Transverse colon (tissue), 4 donors: ENCODE measurements around the gene ATP5MC2. TPM values are rescaled to one million over a fixed set of nuclear protein-coding genes. Genes with fewer than 3 reads are reported as not detected.

Experiments used
- DNase-seq: peaks from one replicate; pipeline ENCODE4 v3.0.0-alpha.2; 2019
- H3K27ac ChIP-seq, 4 donors: fragments of 200-600 bp; sonication (generic); 2 replicates each; pipeline ENCODE4 v1.5.1; 2016 to 2018; ENCODE audit warnings: inconsistent platforms in 4 of 4
- H3K27me3 ChIP-seq: fragments of 200-600 bp; sonication (generic); 2 replicates; pipeline ENCODE4 v1.5.1; 2017; ENCODE audit warnings: inconsistent platforms
- H3K36me3 ChIP-seq, 4 donors: fragments of 200-600 bp; sonication (generic); 2 replicates each; pipeline ENCODE4 v1.5.1; 2017 to 2019; ENCODE audit warnings: inconsistent platforms in 4 of 4
- H3K4me1 ChIP-seq, 4 donors: fragments of 200-600 bp; sonication (generic); 2 replicates each; pipeline ENCODE4 v1.5.1; 2017 to 2020; ENCODE audit warnings: inconsistent platforms in 4 of 4
- H3K4me3 ChIP-seq, 4 donors: fragments of 200-600 bp; sonication (generic); 1 replicate in 1 of 4; 2 replicates in 3 of 4; pipeline versions ENCODE4 v1.5.1 to v1.6.1; 2017 to 2019; ENCODE audit warnings: inconsistent platforms in 4 of 4
- H3K9me3 ChIP-seq, 2 donors: fragments of 200-600 bp; sonication (generic); 2 replicates each; pipeline ENCODE4 v1.5.1; 2017 to 2019; ENCODE audit warnings: inconsistent platforms in 2 of 2
- EP300 ChIP-seq: sonication (generic); formaldehyde crosslinking; IDR thresholded peaks from one replicate; pipeline ENCODE4 v1.6.1; 2017; ENCODE audit warnings: antibody characterized with exemption, low read depth
- POLR2A ChIP-seq: fragments of 450-650 bp; IDR thresholded peaks from one replicate; pipeline ENCODE4 v1.6.1; 2016; ENCODE audit warnings: antibody characterized with exemption, mild to moderate bottlenecking, moderate library complexity
- POLR2AphosphoS5 ChIP-seq, 3 donors: sonication (generic); formaldehyde crosslinking; IDR thresholded peaks; one replicate each; pipeline ENCODE4 v1.6.1; 2016; ENCODE audit warnings: antibody characterized with exemption in 3 of 3
- WGBS, 2 donors: methylation state at CpG; one replicate each; pipeline ENCODE4 v1.1.5; 2018; ENCODE audit warnings: low coverage in 1 of 2; 5-methylcytosine and 5-hydroxymethylcytosine counted together
- in situ Hi-C, 4 donors: fragments of 200-750 bp; cut with MboI; loops; one replicate each; pipeline versions ENCODE4 v1.15.0 to v1.15.1; 2017; ENCODE audit warnings: low sequenced_read_pairs in 3 of 4, low pct_ligation_motif_present in 1 of 4, low pct_unique_long_range_greater_than_20kb in 1 of 4
- intact Hi-C: fragments of 100-400 bp; cut with DNase I; formaldehyde crosslinking; loops from one replicate; pipeline ENCODE4 v1.15.1; 2023; ENCODE audit warnings: low total_unique reads
- total RNA-seq, 4 donors: library from RNA; depleted of rRNA; stranded (reverse); fragments of >200 nt; gene quantifications; one replicate each; pipeline ENCODE4 v1.1.0, GENCODE V29; 2016
- TF ChIP-seq, protein P1 (sequence below), 5 experiments: fragments of 200-600 bp in 3 of 5; fragments of 450-650 bp in 2 of 5; sonication (generic) in 3 of 5; IDR thresholded peaks; 1 replicate in 2 of 5; 2 replicates in 3 of 5; pipeline ENCODE4 v1.5.1; 2016 to 2017; ENCODE audit warnings: antibody characterized with exemption in 5 of 5, inconsistent platforms in 3 of 5, mild to moderate bottlenecking in 2 of 5, moderate library complexity in 1 of 5

Gene ATP5MC2
- total RNA-seq, 4 donors from 2014 or later, result 248 to 394 (median 337) TPM

DNA sequence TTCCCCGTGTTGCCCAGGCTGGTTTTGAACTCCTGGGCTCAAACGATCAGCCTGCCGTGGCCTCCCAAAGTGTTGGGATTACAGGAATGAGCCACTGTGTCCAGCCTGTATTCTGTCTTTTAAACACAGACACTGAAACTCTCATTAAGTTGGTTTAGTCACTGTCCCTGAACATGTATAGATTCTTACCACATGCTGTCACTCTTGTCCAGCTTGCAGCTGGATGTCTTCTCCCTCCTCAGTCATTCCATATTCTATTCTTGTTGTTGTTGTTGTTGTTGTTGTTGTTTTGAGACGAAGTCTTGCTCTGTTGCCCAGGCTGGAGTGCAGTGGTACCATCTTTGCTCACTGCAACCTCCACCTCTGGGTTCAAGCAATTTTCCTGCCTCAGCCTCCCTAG, 12.3 kb upstream of the ATP5MC2 start:
- H3K27me3 ChIP-seq, result peaks cover 19% of the 10 kb centered on the region
- intact Hi-C loops (no loop called here), in situ Hi-C loops (no loop called here)
- H3K4me3 ChIP-seq, result no peak overlapping the region
- H3K9me3 ChIP-seq, result no peaks in the 10 kb centered on the region
- WGBS, 2 donors, result 69 to 70% methylated on average over 3 to 4 of the region's 4 CpGs
- DNase-seq, result no peak
- TF ChIP-seq, protein P1, sequence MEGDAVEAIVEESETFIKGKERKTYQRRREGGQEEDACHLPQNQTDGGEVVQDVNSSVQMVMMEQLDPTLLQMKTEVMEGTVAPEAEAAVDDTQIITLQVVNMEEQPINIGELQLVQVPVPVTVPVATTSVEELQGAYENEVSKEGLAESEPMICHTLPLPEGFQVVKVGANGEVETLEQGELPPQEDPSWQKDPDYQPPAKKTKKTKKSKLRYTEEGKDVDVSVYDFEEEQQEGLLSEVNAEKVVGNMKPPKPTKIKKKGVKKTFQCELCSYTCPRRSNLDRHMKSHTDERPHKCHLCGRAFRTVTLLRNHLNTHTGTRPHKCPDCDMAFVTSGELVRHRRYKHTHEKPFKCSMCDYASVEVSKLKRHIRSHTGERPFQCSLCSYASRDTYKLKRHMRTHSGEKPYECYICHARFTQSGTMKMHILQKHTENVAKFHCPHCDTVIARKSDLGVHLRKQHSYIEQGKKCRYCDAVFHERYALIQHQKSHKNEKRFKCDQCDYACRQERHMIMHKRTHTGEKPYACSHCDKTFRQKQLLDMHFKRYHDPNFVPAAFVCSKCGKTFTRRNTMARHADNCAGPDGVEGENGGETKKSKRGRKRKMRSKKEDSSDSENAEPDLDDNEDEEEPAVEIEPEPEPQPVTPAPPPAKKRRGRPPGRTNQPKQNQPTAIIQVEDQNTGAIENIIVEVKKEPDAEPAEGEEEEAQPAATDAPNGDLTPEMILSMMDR (IDR thresholded peaks at IDR 0.05), result no peak
- no peak for TF ChIP-seq POLR2A
- no peak for TF ChIP-seq EP300
- no peak for TF ChIP-seq POLR2AphosphoS5 (IDR thresholded peaks at IDR 0.05)
- no peak overlapping the region for H3K27ac ChIP-seq
- no peaks in the 10 kb centered on the region for H3K36me3 ChIP-seq
- no peaks in the 10 kb centered on the region for H3K4me1 ChIP-seq

DNA sequence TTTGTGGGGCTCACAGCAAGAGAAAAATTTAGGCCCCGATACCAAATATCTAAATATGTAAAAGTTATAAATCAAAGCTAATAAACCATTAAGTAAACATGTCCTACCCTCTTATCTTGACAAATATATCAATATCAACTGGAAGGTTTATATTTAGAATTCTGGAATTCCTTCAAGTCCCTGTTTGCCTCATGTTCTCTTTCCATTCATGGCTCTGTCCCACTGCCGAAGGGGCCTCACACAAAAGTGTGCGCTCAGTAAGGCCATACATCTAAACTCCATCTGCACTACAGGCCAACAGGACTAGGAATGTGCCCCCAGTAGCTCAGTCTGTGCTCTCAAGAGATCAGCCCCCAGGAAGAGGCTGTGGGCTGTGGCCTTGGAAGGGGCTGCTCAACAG, 10.6 kb upstream of the ATP5MC2 start:
- no peaks in the 10 kb centered on the region for H3K36me3 ChIP-seq
- intact Hi-C loops, result no loop called here
- peaks cover 3% of the 10 kb centered on the region for H3K27me3 ChIP-seq
- no peak overlapping the region for H3K4me3 ChIP-seq
- DNase-seq, result no peak
- in situ Hi-C loops, result no loop called here
- H3K9me3 ChIP-seq, result no peaks in the 10 kb centered on the region
- H3K27ac ChIP-seq, result no peak overlapping the region
- WGBS, 2 donors, result 94 to 100% methylated on average over 2 to 3 of the region's 3 CpGs
- TF ChIP-seq EP300, result no peak
- TF ChIP-seq, protein P1 (IDR thresholded peaks at IDR 0.05), result no peak
- no peak for TF ChIP-seq POLR2AphosphoS5 (IDR thresholded peaks at IDR 0.05)
- no peak for TF ChIP-seq POLR2A
- H3K4me1 ChIP-seq, result no peaks in the 10 kb centered on the region

DNA sequence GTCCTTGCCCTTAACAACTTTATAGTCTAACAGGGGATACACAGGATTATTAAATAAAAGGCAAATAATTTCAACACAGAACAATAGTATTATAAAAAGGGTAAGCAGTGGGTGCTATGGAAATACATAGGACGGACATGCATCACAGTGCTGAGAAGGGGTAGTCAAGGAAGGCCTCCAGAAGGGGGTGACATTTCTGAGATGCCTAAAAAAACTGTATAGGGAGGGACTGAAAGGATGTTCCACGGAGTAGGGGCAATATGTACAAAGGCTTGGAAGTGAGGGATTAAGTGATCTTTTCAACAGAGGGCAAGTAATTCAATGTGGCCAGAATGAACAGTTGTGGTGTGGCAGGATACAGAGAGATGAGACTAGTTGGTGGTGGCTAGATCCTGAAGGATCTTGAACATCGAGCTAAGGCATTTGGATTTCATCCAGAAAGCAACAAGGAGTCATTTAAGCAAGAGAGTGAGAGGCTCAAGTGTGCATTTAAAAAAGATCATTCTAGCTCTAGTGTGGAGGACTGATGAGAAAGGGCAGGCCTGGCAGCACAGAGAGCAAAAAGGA, 8.9 kb upstream of the ATP5MC2 start:
- in situ Hi-C loops (no loop called here), intact Hi-C loops (no loop called here)
- H3K4me3 ChIP-seq, result no peak overlapping the region
- no peaks in the 10 kb centered on the region for H3K36me3 ChIP-seq
- H3K4me1 ChIP-seq, result no peaks in the 10 kb centered on the region
- WGBS, 2 donors, result 74 to 90% methylated on average over 3 of the region's 3 CpGs
- no peak overlapping the region for H3K27ac ChIP-seq
- no peak for TF ChIP-seq POLR2A
- no peak for TF ChIP-seq EP300
- TF ChIP-seq POLR2AphosphoS5 (IDR thresholded peaks at IDR 0.05), result no peak
- TF ChIP-seq, protein P1 (IDR thresholded peaks at IDR 0.05), result no peak
- no peaks in the 10 kb centered on the region for H3K9me3 ChIP-seq
- no peaks in the 10 kb centered on the region for H3K27me3 ChIP-seq
- DNase-seq, result no peak

DNA sequence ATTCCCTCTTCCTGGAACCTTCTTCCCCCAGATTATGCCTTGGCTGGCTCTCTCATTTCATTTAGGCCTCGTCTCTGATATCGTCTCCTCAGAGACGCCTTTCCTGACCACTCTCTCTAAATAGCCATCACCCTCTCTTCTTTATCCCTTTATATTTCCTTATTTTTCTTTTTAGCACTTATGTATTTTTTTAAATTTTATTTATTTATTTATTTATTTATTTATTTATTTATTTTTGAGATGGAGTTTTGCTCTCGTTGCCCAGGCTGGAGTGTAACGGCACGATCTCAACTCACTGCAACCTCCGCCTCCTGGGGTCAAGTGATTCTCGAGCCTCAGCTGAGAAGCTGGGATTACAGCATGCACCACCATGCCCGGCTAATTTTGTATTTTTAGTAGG, 8.1 kb upstream of the ATP5MC2 start:
- TF ChIP-seq POLR2A, result no peak
- TF ChIP-seq, protein P1 (IDR thresholded peaks at IDR 0.05), result no peak
- no peak for TF ChIP-seq EP300
- TF ChIP-seq POLR2AphosphoS5 (IDR thresholded peaks at IDR 0.05), result no peak
- no peak overlapping the region for H3K27ac ChIP-seq
- intact Hi-C loops, result no loop called here
- no peak for DNase-seq
- H3K4me1 ChIP-seq, result no peaks in the 10 kb centered on the region
- in situ Hi-C loops, result no loop called here
- no peaks in the 10 kb centered on the region for H3K36me3 ChIP-seq
- no peak overlapping the region for H3K4me3 ChIP-seq
- H3K9me3 ChIP-seq, result no peaks in the 10 kb centered on the region
- H3K27me3 ChIP-seq, result no peaks in the 10 kb centered on the region
- 93 to 96% methylated on average over 3 to 9 of the region's 9 CpGs for WGBS, 2 donors
